H9 (cell line): ENCODE data around the gene PLEKHA8. TPM values are rescaled to one million over a fixed set of nuclear protein-coding genes. Genes with fewer than 3 reads are reported as not detected.

Source experiments
- DNase-seq: peaks from one replicate; pipeline ENCODE4 v3.0.0-alpha.2; 2017
- H2AFZ ChIP-seq: one replicate; pipeline ENCODE4 v1.6.1; 2013; ENCODE audit warnings: mild to moderate bottlenecking, low read length, control low read depth, moderate library complexity
- H2AK5ac ChIP-seq: 2 replicates; pipeline ENCODE4 v1.6.1; 2013; ENCODE audit warnings: low read length, control low read depth, mixed read lengths; ENCODE audit not compliant: insufficient read length
- H2BK120ac ChIP-seq: one replicate; pipeline ENCODE4 v1.6.1; 2013; ENCODE audit warnings: low read depth, mild to moderate bottlenecking, low read length, control low read depth, inconsistent platforms; ENCODE audit not compliant: poor library complexity, severe bottlenecking
- H2BK12ac ChIP-seq: 2 replicates; pipeline ENCODE4 v1.6.1; 2013; ENCODE audit warnings: low read length, control low read depth, mixed read lengths, low read depth; ENCODE audit not compliant: insufficient read length
- H2BK15ac ChIP-seq: 2 replicates; pipeline ENCODE4 v1.6.1; 2013; ENCODE audit warnings: low read depth, low read length, control low read depth
- H2BK20ac ChIP-seq: one replicate; pipeline ENCODE4 v1.6.1; 2013; ENCODE audit warnings: low read depth, mild to moderate bottlenecking, low read length, control low read depth, inconsistent platforms; ENCODE audit not compliant: poor library complexity, severe bottlenecking
- H2BK5ac ChIP-seq: 2 replicates; pipeline ENCODE4 v1.6.1; 2013; ENCODE audit warnings: low read length, control low read depth, mixed read lengths; ENCODE audit not compliant: insufficient read length
- H3K14ac ChIP-seq: 2 replicates; pipeline ENCODE4 v1.6.1; 2013; ENCODE audit warnings: low read length, control low read depth; ENCODE audit not compliant: insufficient read depth
- H3K18ac ChIP-seq: 2 replicates; pipeline ENCODE4 v1.6.1; 2013; ENCODE audit warnings: low read depth, mild to moderate bottlenecking, mixed read lengths, low read length, control low read depth; ENCODE audit not compliant: insufficient read length
- H3K23ac ChIP-seq: 2 replicates; pipeline ENCODE4 v1.6.1; 2013; ENCODE audit warnings: low read length, control low read depth, mixed read lengths, low read depth; ENCODE audit not compliant: insufficient read length
- H3K23me2 ChIP-seq: 2 replicates; pipeline ENCODE4 v1.6.1; 2013; ENCODE audit warnings: low read depth, mild to moderate bottlenecking, mixed read lengths, low read length, control low read depth; ENCODE audit not compliant: insufficient read length, poor library complexity, severe bottlenecking
- H3K27ac ChIP-seq: 2 replicates; pipeline ENCODE4 v1.5.1; 2013; ENCODE audit warnings: low read length, control low read depth, mixed read lengths, low read depth; ENCODE audit not compliant: insufficient read length
- H3K27me3 ChIP-seq: 2 replicates; pipeline ENCODE4 v1.6.1; 2013; ENCODE audit warnings: low read length, control low read depth, inconsistent platforms; ENCODE audit not compliant: insufficient read depth
- H3K4ac ChIP-seq: 2 replicates; pipeline ENCODE4 v1.6.1; 2013; ENCODE audit warnings: low read depth, mild to moderate bottlenecking, control low read depth, inconsistent platforms, low read length, moderate library complexity
- H3K4me1 ChIP-seq: 2 replicates; pipeline ENCODE4 v1.6.1; 2013; ENCODE audit warnings: low read length, control low read depth, inconsistent platforms; ENCODE audit not compliant: insufficient read depth
- H3K4me2 ChIP-seq: 2 replicates; pipeline ENCODE4 v1.6.1; 2013; ENCODE audit warnings: low read length, control low read depth, mixed read lengths; ENCODE audit not compliant: insufficient read length, insufficient read depth
- H3K56ac ChIP-seq: 2 replicates; pipeline ENCODE4 v1.6.1; 2013; ENCODE audit warnings: low read depth, mild to moderate bottlenecking, mixed read lengths, low read length, control low read depth; ENCODE audit not compliant: insufficient read length
- H3K79me1 ChIP-seq: 2 replicates; pipeline ENCODE4 v1.6.1; 2013; ENCODE audit warnings: low read depth, mild to moderate bottlenecking, moderate library complexity, low read length, control low read depth, inconsistent platforms; ENCODE audit not compliant: insufficient read depth, poor library complexity, severe bottlenecking
- H3K79me2 ChIP-seq: 2 replicates; pipeline ENCODE4 v1.6.1; 2013; ENCODE audit warnings: low read length, control low read depth, inconsistent platforms; ENCODE audit not compliant: insufficient read depth
- H3K9ac ChIP-seq: 2 replicates; pipeline ENCODE4 v1.6.1; 2013; ENCODE audit warnings: low read length, control low read depth, mixed read lengths; ENCODE audit not compliant: insufficient read length; ENCODE audit errors: extremely low read depth
- H3K9me3 ChIP-seq: one replicate; pipeline ENCODE4 v1.6.1; 2013; ENCODE audit warnings: low read depth, low read length, inconsistent platforms; ENCODE audit not compliant: control insufficient read depth
- H3T11ph ChIP-seq: one replicate; pipeline ENCODE4 v1.6.1; 2013; ENCODE audit warnings: mild to moderate bottlenecking, low read length, control low read depth, inconsistent platforms
- H4K20me1 ChIP-seq: one replicate; pipeline ENCODE4 v1.6.1; 2013; ENCODE audit not compliant: control insufficient read depth, insufficient read length, insufficient read depth
- H4K5ac ChIP-seq: 2 replicates; pipeline ENCODE4 v1.6.1; 2013; ENCODE audit warnings: low read depth, mild to moderate bottlenecking, mixed read lengths, low read length, control low read depth; ENCODE audit not compliant: insufficient read length
- H4K8ac ChIP-seq: replicated peaks from 2 replicates; pipeline ENCODE4 v1.6.1; 2013; ENCODE audit warnings: low read length, control low read depth, mixed read lengths, low read depth; ENCODE audit not compliant: insufficient read length
- H4K91ac ChIP-seq: 2 replicates; pipeline ENCODE4 v1.6.1; 2013; ENCODE audit warnings: low read depth, mild to moderate bottlenecking, moderate library complexity, mixed read lengths, low read length, control low read depth; ENCODE audit not compliant: insufficient read length
- H3K27ac Mint-ChIP-seq, 3 experiments: 2 replicates in 2 of 3; 3 replicates in 1 of 3; pipeline ENCODE4 v1.8.0; 2020 to 2021; ENCODE audit warnings: mixed read lengths in 3 of 3, mild to moderate bottlenecking in 1 of 3, moderate library complexity in 1 of 3
- H3K27me3 Mint-ChIP-seq: 2 replicates; pipeline ENCODE4 v1.8.0; 2021; ENCODE audit warnings: low read depth, mild to moderate bottlenecking, moderate library complexity, mixed read lengths
- H3K36me3 Mint-ChIP-seq, 3 experiments: 2 replicates in 2 of 3; 3 replicates in 1 of 3; pipeline ENCODE4 v1.8.0; 2020 to 2021; ENCODE audit warnings: low read depth in 3 of 3, mixed read lengths in 3 of 3; ENCODE audit not compliant: insufficient read depth in 1 of 3
- H3K4me1 Mint-ChIP-seq, 2 experiments: 2 replicates each; pipeline ENCODE4 v1.8.0; 2020; ENCODE audit warnings: mixed read lengths in 2 of 2
- H3K4me3 Mint-ChIP-seq, 2 experiments: 2 replicates in 1 of 2; 3 replicates in 1 of 2; pipeline ENCODE4 v1.8.0; 2020 to 2021; ENCODE audit warnings: mild to moderate bottlenecking in 2 of 2, mixed read lengths in 2 of 2, moderate library complexity in 1 of 2
- H3K9me3 Mint-ChIP-seq, 2 experiments: 2 replicates in 1 of 2; 3 replicates in 1 of 2; pipeline ENCODE4 v1.8.0; 2020; ENCODE audit warnings: mild to moderate bottlenecking in 2 of 2, mixed read lengths in 2 of 2, moderate library complexity in 1 of 2
- WGBS: extraction: QIAGEN DNeasy Blood & Tissue Kit; methylation state at CpG from one replicate; pipeline ENCODE4 v1.1.7; 2013; ENCODE audit warnings: missing lambda C conversion rate, low lambda C conversion rate, mixed read lengths; ENCODE audit not compliant: insufficient read length; ENCODE audit errors: extremely low coverage; 5-methylcytosine and 5-hydroxymethylcytosine counted together
- total RNA-seq: library from RNA; stranded (reverse); gene quantifications from 2 replicates; pipeline ENCODE4 v1.2.1, GENCODE V29; 2021
- TF ChIP-seq, protein P1 (sequence below): fragments of 200-600 bp; sonication (generic); conservative IDR thresholded peaks from 3 replicates; pipeline ENCODE4 v1.8.0; 2021; ENCODE audit warnings: antibody characterized with exemption, mild to moderate bottlenecking

The PLEKHA8 gene
- total RNA-seq, 1 experiment from 2014 or later = 37.0 TPM

DNA sequence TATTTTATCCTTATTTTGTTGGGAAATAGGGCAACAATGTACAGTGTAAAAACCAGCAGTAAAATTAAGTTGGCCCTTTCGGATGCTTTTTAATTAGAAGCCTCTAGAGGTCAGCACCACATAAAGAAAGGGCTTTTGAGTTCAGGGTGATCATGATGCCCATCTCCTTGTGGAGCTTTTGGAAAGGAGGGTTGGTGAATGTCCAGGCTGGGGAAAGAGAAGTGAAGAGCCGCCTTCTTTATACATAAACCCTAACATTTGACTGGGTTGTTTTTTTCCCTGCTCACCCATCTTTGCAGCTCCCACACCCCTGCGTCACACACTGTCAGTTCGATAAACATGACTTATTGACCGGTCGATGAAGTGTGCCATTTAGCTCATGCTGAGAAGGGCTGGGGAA is 136.4 kb downstream of the PLEKHA8 start:
- H3K79me1 ChIP-seq = no peaks in the 10 kb centered on the region
- H2BK5ac ChIP-seq = no peak overlapping the region
- H3K4me1 ChIP-seq = peaks cover 13% of the 10 kb centered on the region
- no peak overlapping the region for H2BK120ac ChIP-seq
- H3K4me1 Mint-ChIP-seq = peaks cover 72 to 74% of the 10 kb centered on the region in 2 experiments
- no peak overlapping the region for H3K23ac ChIP-seq
- WGBS = no CpG with 5 or more reads among the region's 6 CpGs
- DNase-seq = no peak
- no peak overlapping the region for H3K14ac ChIP-seq
- H3K27me3 ChIP-seq = no peaks in the 10 kb centered on the region; the same call in 1 of the 2 replicates
- H2AK5ac ChIP-seq = no peak overlapping the region
- H3K23me2 ChIP-seq = no peaks in the 10 kb centered on the region
- H3K4me2 ChIP-seq = no peak overlapping the region
- H3K27ac Mint-ChIP-seq = no peak overlapping the region; a peak in 1 of 7 replicates
- no peak overlapping the region for H2BK15ac ChIP-seq
- no peak overlapping the region for H4K91ac ChIP-seq
- H3K4me3 Mint-ChIP-seq = no peak overlapping the region
- H4K8ac ChIP-seq = no peak overlapping the region
- no peaks in the 10 kb centered on the region; a peak in 1 of 7 replicates for H3K36me3 Mint-ChIP-seq
- no peak overlapping the region for H3K4ac ChIP-seq
- no peaks in the 10 kb centered on the region for H3K9me3 ChIP-seq
- TF ChIP-seq, protein P1, sequence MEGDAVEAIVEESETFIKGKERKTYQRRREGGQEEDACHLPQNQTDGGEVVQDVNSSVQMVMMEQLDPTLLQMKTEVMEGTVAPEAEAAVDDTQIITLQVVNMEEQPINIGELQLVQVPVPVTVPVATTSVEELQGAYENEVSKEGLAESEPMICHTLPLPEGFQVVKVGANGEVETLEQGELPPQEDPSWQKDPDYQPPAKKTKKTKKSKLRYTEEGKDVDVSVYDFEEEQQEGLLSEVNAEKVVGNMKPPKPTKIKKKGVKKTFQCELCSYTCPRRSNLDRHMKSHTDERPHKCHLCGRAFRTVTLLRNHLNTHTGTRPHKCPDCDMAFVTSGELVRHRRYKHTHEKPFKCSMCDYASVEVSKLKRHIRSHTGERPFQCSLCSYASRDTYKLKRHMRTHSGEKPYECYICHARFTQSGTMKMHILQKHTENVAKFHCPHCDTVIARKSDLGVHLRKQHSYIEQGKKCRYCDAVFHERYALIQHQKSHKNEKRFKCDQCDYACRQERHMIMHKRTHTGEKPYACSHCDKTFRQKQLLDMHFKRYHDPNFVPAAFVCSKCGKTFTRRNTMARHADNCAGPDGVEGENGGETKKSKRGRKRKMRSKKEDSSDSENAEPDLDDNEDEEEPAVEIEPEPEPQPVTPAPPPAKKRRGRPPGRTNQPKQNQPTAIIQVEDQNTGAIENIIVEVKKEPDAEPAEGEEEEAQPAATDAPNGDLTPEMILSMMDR = peak; percentile 78
- no peaks in the 10 kb centered on the region for H3K79me2 ChIP-seq
- H3K9me3 Mint-ChIP-seq = no peaks in the 10 kb centered on the region
- no peaks in the 10 kb centered on the region for H4K20me1 ChIP-seq
- H3K9ac ChIP-seq = no peak overlapping the region
- no peak overlapping the region for H3K27ac ChIP-seq
- H2AFZ ChIP-seq = no peak overlapping the region
- no peak overlapping the region for H4K5ac ChIP-seq
- no peak overlapping the region for H3K18ac ChIP-seq
- no peak overlapping the region for H2BK12ac ChIP-seq
- no peak overlapping the region for H3K56ac ChIP-seq
- H3T11ph ChIP-seq = no peak overlapping the region
- H2BK20ac ChIP-seq = no peak overlapping the region
- peaks cover 28% of the 10 kb centered on the region for H3K27me3 Mint-ChIP-seq
